GM12878 (cell line): ENCODE data around the gene GRIK2. TPM values are rescaled to one million over a fixed set of nuclear protein-coding genes. Genes with fewer than 3 reads are reported as not detected.

Experiments used
- ATAC-seq: fragments of 200-7000 bp; cut with Tn5 transposase; 3 replicates; pipeline ENCODE4 v1.9.1; 2020; ENCODE audit warnings: mild to moderate bottlenecking, moderate library complexity
- BruUV-seq: library from RNA; stranded (reverse); fragments of 400-500 nt; replicated peaks from 2 replicates; lab custom pipeline; 2021; lab: Mats Ljungman, UMichigan
- CTCF ChIA-PET: fragments of 300-600 bp; sonication (Branson Sonifier 250); formaldehyde crosslinking; extraction: SDS; loops from one replicate; lab custom pipeline; 2021; ENCODE audit warnings: inconsistent platforms; lab: Yijun Ruan, JAX
- POLR2A ChIA-PET: fragments of 350-600 bp; formaldehyde crosslinking; extraction: SDS; loops from one replicate; lab custom pipeline; 2021; ENCODE audit warnings: inconsistent platforms; lab: Charles Lee
- RAD21 ChIA-PET: fragments of 300-600 bp; sonication (Branson Sonifier 250); formaldehyde crosslinking; loops from one replicate; lab custom pipeline; 2023; ENCODE audit warnings: antibody characterized with exemption; ENCODE audit not compliant: unreplicated experiment; lab: Charles Lee
- SMC1A ChIA-PET: fragments of 300-600 bp; sonication (Branson Sonifier 250); formaldehyde crosslinking; loops from one replicate; lab custom pipeline; 2023; ENCODE audit not compliant: unreplicated experiment, uncharacterized antibody; lab: Charles Lee
- DNase-seq: peaks from one replicate; pipeline ENCODE4 v3.0.0-alpha.2; 2011; ENCODE audit warnings: low read depth, low spot score
- FAIRE-seq: peaks from 3 replicates; lab custom pipeline; 2011; peaks lifted over from hg19 to GRCh38; lab: Jason Lieb, UNC
- H2AFZ ChIP-seq: 2 replicates; pipeline ENCODE4 v1.6.0; 2011; ENCODE audit warnings: low read depth, low read length, control low read depth; ENCODE audit not compliant: control insufficient read depth
- H3K27ac ChIP-seq: 2 replicates; pipeline ENCODE4 v1.5.1; 2011; ENCODE audit warnings: control low read depth; ENCODE audit not compliant: control insufficient read depth, insufficient read depth
- H3K27me3 ChIP-seq, 2 experiments: replicated peaks in 1 of 2; 2 replicates each; pipeline versions ENCODE4 v1.6.0 to v1.6.1; 2011; ENCODE audit warnings: low read length in 1 of 2; ENCODE audit not compliant: control insufficient read depth in 2 of 2, insufficient read depth in 2 of 2
- H3K36me3 ChIP-seq, 2 experiments: 2 replicates each; pipeline ENCODE4 v1.5.1; 2011; ENCODE audit warnings: low read length in 1 of 2; ENCODE audit not compliant: control insufficient read depth in 2 of 2, insufficient read depth in 2 of 2
- H3K4me1 ChIP-seq: 2 replicates; pipeline ENCODE4 v1.6.1; 2011; ENCODE audit warnings: mild to moderate bottlenecking, low read length, moderate library complexity, mixed read lengths; ENCODE audit not compliant: control insufficient read depth, insufficient read depth
- H3K4me2 ChIP-seq: 2 replicates; pipeline ENCODE4 v1.6.0; 2011; ENCODE audit warnings: control low read depth; ENCODE audit not compliant: control insufficient read depth, insufficient read depth
- H3K4me3 ChIP-seq: fragments of 200-600 bp; sonication (generic); 2 replicates; pipeline ENCODE4 v1.5.1; 2016
- H3K79me2 ChIP-seq: 2 replicates; pipeline ENCODE4 v1.6.0; 2011; ENCODE audit warnings: low read length; ENCODE audit not compliant: control insufficient read depth, insufficient read depth
- H3K9ac ChIP-seq: 2 replicates; pipeline ENCODE4 v1.8.0; 2011; ENCODE audit warnings: low read length, control low read depth, mixed read lengths; ENCODE audit not compliant: control insufficient read depth, insufficient read depth
- H3K9me3 ChIP-seq: replicated peaks from 3 replicates; pipeline ENCODE4 v1.5.1; 2011; ENCODE audit warnings: mild to moderate bottlenecking, low read length; ENCODE audit not compliant: control insufficient read depth, insufficient read depth
- H4K20me1 ChIP-seq: 2 replicates; pipeline ENCODE4 v1.6.0; 2011; ENCODE audit not compliant: control insufficient read depth, insufficient read depth
- EGR1 ChIP-seq, 2 experiments: IDR thresholded peaks; 1 replicate in 1 of 2; 2 replicates in 1 of 2; pipeline ENCODE4 v1.6.1; 2011 to 2012; ENCODE audit warnings: low read depth in 2 of 2, low read length in 2 of 2, borderline replicate concordance in 1 of 2, mild to moderate bottlenecking in 1 of 2, moderate library complexity in 1 of 2
- GABPA ChIP-seq: IDR thresholded peaks from 2 replicates; pipeline ENCODE4 v1.6.1; 2014; ENCODE audit warnings: antibody characterized with exemption, low read depth, mild to moderate bottlenecking, inconsistent platforms
- IRF3 ChIP-seq: fragments of 450-650 bp; IDR thresholded peaks from 2 replicates; pipeline ENCODE4 v1.6.1; 2014; ENCODE audit warnings: mild to moderate bottlenecking
- LARP7 ChIP-seq: fragments of 450-650 bp; IDR thresholded peaks from 2 replicates; pipeline ENCODE4 v1.6.1; 2017; ENCODE audit warnings: mild to moderate bottlenecking
- MTA3 ChIP-seq: IDR thresholded peaks from 2 replicates; pipeline ENCODE4 v1.6.1; 2012; ENCODE audit warnings: low read length, inconsistent platforms, borderline replicate concordance
- STAT1 ChIP-seq: fragments of 450-650 bp; conservative IDR thresholded peaks from 2 replicates; pipeline ENCODE4 v1.6.1; 2014; ENCODE audit warnings: antibody characterized with exemption, mild to moderate bottlenecking
- ZNF687 ChIP-seq: fragments of 450-650 bp; IDR thresholded peaks from 2 replicates; pipeline ENCODE4 v1.6.1; 2017; ENCODE audit warnings: mild to moderate bottlenecking, moderate library complexity
- WGBS: methylation state at CpG from one replicate; pipeline ENCODE4 v1.1.6; 2016; ENCODE audit warnings: low lambda C conversion rate; ENCODE audit not compliant: insufficient replicate concordance, insufficient coverage; ENCODE audit errors: missing lambda C conversion rate; 5-methylcytosine and 5-hydroxymethylcytosine counted together
- in situ Hi-C: fragments of 300-500 bp; cut with MboI; formaldehyde crosslinking; loops from 9 replicates; pipeline ENCODE4 v1.14.3; 2018; ENCODE audit warnings: mixed read lengths
- intact Hi-C: fragments of 100-400 bp; cut with micrococcal nuclease; formaldehyde crosslinking; loops from one replicate; pipeline ENCODE4 v1.14.2; 2022; ENCODE audit not compliant: unreplicated experiment
- polyA plus RNA-seq, 11 experiments: library from polyadenylated mRNA; depleted of rRNA in 4 of 11; unstranded in 6 of 11; stranded (reverse) in 5 of 11; fragments of >200 nt; fragmentation: Nextera tagmentation in 4 of 11; fragmentation: Illumina TruSeq in 1 of 11; extraction: Ambion mirVana in 4 of 11; extraction: Trizol in 1 of 11; gene quantifications; 1 replicate in 1 of 11; 2 replicates in 10 of 11; pipeline versions ENCODE4 v1.2.1 to v1.2.3, GENCODE V29; 2011 to 2016; ENCODE audit warnings: inconsistent platforms in 2 of 11, missing spikeins in 2 of 11, low read depth in 1 of 11
- total RNA-seq, 4 experiments: library from RNA; depleted of rRNA in 3 of 4; stranded (reverse); fragments of >200 nt in 3 of 4; fragmentation: Illumina TruSeq in 1 of 4; extraction: Trizol in 1 of 4; gene quantifications; 2 replicates each; pipeline versions ENCODE4 v1.2.1 to v1.2.3, GENCODE V29; 2013 to 2021

The GRIK2 gene
- total and polyA plus RNA-seq, 10 of the 15 experiments (the other 5 are each of a cell fraction or from before 2014, with no cell fraction given), result not detected

GRCh38 chr6:101758368-101758767 lies 364.9 kb downstream of the GRIK2 start:
- Histone ChIP-seq H3K27me3 (no peaks in the 10 kb centered on the region), H2AFZ (no peak overlapping the region), H3K36me3 (no peaks in the 10 kb centered on the region), H4K20me1 (no peaks in the 10 kb centered on the region), H3K9ac (no peak overlapping the region), H3K4me3 (no peak overlapping the region), H3K9me3 (no peaks in the 10 kb centered on the region), H3K27ac (no peak overlapping the region), H3K4me1 (no peaks in the 10 kb centered on the region), H3K79me2 (no peaks in the 10 kb centered on the region), H3K4me2 (no peak overlapping the region)
- no TSS peak for BruUV-seq
- intact Hi-C loops, result no loop called here
- ChIA-PET POLR2A (no interaction called here), CTCF (no interaction called here), RAD21 (no interaction called here), SMC1A (interaction anchor here (0.9 to 1.4 kb wide), 3 partner anchors 8 to 87 kb away, joined by 3 read pairs; no protein-coding TSS in a partner anchor)
- ATAC-seq (no peak), FAIRE-seq (no peak), DNase-seq (no peak)
- 0% methylated on average over 1 of the region's 1 CpG for WGBS
- in situ Hi-C loops, result no loop called here
- no peak for TF ChIP-seq GABPA
- no peak for TF ChIP-seq IRF3
- no peak for TF ChIP-seq EGR1 (IDR thresholded peaks at IDR 0.05; ENCODE audit: borderline replicate concordance in 1 of 2, low read depth in 2 of 2, low read length in 2 of 2)
- no peak for TF ChIP-seq LARP7
- TF ChIP-seq MTA3, result no peak
- no peak for TF ChIP-seq STAT1
- TF ChIP-seq ZNF687, result no peak
